ENCODE data around the gene MAML3.

DNA sequence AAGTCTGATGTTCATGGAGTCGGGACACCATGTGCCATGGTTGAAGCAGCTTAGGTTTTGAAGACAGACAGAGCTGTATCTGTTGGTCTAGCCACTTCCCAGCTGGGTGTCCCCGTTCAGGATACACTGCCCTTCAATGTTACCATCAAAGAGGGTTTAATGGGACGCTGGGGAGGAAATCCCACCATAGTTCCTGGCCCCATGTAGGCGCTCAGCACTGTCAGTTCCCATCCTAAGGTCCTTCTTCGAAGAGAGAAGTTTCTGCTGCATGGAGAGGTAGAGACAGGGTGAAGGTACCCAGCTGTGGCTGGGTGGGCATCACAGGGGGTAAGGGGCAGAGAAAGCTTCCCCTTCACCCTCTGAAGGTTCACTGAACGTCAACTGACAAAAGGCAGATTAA lies 484.6 kb downstream of the MAML3 start:
- TF ChIP-seq POLR2A (IDR thresholded peaks at IDR 0.05): no peak
- TF ChIP-seq, protein P1, sequence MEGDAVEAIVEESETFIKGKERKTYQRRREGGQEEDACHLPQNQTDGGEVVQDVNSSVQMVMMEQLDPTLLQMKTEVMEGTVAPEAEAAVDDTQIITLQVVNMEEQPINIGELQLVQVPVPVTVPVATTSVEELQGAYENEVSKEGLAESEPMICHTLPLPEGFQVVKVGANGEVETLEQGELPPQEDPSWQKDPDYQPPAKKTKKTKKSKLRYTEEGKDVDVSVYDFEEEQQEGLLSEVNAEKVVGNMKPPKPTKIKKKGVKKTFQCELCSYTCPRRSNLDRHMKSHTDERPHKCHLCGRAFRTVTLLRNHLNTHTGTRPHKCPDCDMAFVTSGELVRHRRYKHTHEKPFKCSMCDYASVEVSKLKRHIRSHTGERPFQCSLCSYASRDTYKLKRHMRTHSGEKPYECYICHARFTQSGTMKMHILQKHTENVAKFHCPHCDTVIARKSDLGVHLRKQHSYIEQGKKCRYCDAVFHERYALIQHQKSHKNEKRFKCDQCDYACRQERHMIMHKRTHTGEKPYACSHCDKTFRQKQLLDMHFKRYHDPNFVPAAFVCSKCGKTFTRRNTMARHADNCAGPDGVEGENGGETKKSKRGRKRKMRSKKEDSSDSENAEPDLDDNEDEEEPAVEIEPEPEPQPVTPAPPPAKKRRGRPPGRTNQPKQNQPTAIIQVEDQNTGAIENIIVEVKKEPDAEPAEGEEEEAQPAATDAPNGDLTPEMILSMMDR (IDR thresholded peaks at IDR 0.05): no peak
- no peak for TF ChIP-seq POLR2AphosphoS5 (IDR thresholded peaks at IDR 0.05)
- TF ChIP-seq EP300 (IDR thresholded peaks at IDR 0.05; ENCODE audit: low read depth): no peak

Measured in transverse colon (tissue), 4 donors.